B cell (primary cell): ENCODE data around the gene MTCL1. TPM values are rescaled to one million over a fixed set of nuclear protein-coding genes. Genes with fewer than 3 reads are reported as not detected.

ENCODE experiments used
- ATAC-seq: fragments of 200-7000 bp; cut with Tn5 transposase; one replicate; pipeline ENCODE4 v1.10.0; 2021; ENCODE audit warnings: low read depth, mild to moderate bottlenecking, moderate number of reproducible peaks, moderate library complexity
- CTCF ChIA-PET: fragments of 350-600 bp; sonication (Branson Sonifier 250); formaldehyde crosslinking; loops from one replicate; lab custom pipeline; 2021; ENCODE audit warnings: antibody characterized with exemption, inconsistent platforms; lab: Charles Lee
- POLR2A ChIA-PET: fragments of 350-600 bp; sonication (Branson Sonifier 250); formaldehyde crosslinking; loops from one replicate; lab custom pipeline; 2021; ENCODE audit warnings: antibody characterized with exemption; lab: Charles Lee
- DNase-seq: peaks from one replicate; pipeline ENCODE4 v3.0.0; 2013
- H2AFZ ChIP-seq: 2 replicates; pipeline ENCODE4 v1.6.1; 2012; ENCODE audit warnings: mild to moderate bottlenecking, low read depth, low read length; ENCODE audit not compliant: insufficient read depth, poor library complexity, severe bottlenecking
- H3K27ac ChIP-seq, 2 donors: 1 replicate in 1 of 2; 2 replicates in 1 of 2; pipeline ENCODE4 v1.5.1; 2012 to 2013; ENCODE audit warnings: low read length in 2 of 2, mild to moderate bottlenecking in 2 of 2, moderate library complexity in 1 of 2
- H3K27me3 ChIP-seq, 4 experiments: fragments of 200-600 bp in 1 of 4; sonication (generic) in 1 of 4; replicated peaks in 1 of 4; 1 replicate in 2 of 4; 2 replicates in 2 of 4; pipeline versions ENCODE4 v1.6.1 to v1.7.0; 2013 to 2016; ENCODE audit warnings: low read length in 3 of 4, mild to moderate bottlenecking in 2 of 4, mixed read lengths in 1 of 4, moderate library complexity in 1 of 4; ENCODE audit not compliant: insufficient read depth in 4 of 4, control insufficient read depth in 3 of 4; ENCODE audit errors: control extremely low read depth in 1 of 4
- H3K36me3 ChIP-seq, 2 experiments: replicated peaks in 1 of 2; 1 replicate in 1 of 2; 2 replicates in 1 of 2; pipeline versions ENCODE4 v1.6.1 to v1.7.1; 2013; ENCODE audit warnings: low read length in 1 of 2; ENCODE audit not compliant: insufficient read depth in 2 of 2, control insufficient read depth in 1 of 2; ENCODE audit errors: control extremely low read depth in 1 of 2, extremely low read depth in 1 of 2
- H3K4me1 ChIP-seq, 2 donors: fragments of 200-600 bp in 1 of 2; sonication (generic) in 1 of 2; 1 replicate in 1 of 2; 2 replicates in 1 of 2; pipeline versions ENCODE4 v1.5.1 to v1.6.1; 2013 to 2017; ENCODE audit warnings: low read length in 2 of 2; ENCODE audit not compliant: control insufficient read depth in 2 of 2, insufficient read depth in 2 of 2
- H3K4me2 ChIP-seq: replicated peaks from 2 replicates; pipeline ENCODE3; 2012; ENCODE audit warnings: mild to moderate bottlenecking, low read depth, low read length; ENCODE audit not compliant: poor library complexity, severe bottlenecking
- H3K4me3 ChIP-seq, 5 experiments: fragments of 200-600 bp in 1 of 5; sonication (generic) in 1 of 5; 1 replicate in 3 of 5; 2 replicates in 2 of 5; pipeline versions ENCODE4 v1.5.1 to v1.7.0; 2011 to 2016; ENCODE audit warnings: low read length in 4 of 5, mild to moderate bottlenecking in 4 of 5, low read depth in 2 of 5, control low read depth in 1 of 5, moderate library complexity in 1 of 5; ENCODE audit not compliant: insufficient read depth in 1 of 5; ENCODE audit errors: control extremely low read depth in 1 of 5, extremely low read depth in 1 of 5
- H3K79me2 ChIP-seq: fragments of 200-600 bp; sonication (generic); one replicate; pipeline ENCODE4 v1.6.0; 2016; ENCODE audit warnings: low read length; ENCODE audit not compliant: control insufficient read depth, insufficient read depth
- H3K9ac ChIP-seq: fragments of 200-600 bp; sonication (generic); 2 replicates; pipeline ENCODE4 v1.6.1; 2017; ENCODE audit warnings: mild to moderate bottlenecking, low read length, moderate library complexity
- H3K9me3 ChIP-seq, 3 donors: one replicate each; pipeline versions ENCODE4 v1.6.1 to v1.7.1; 2013; ENCODE audit warnings: low read length in 2 of 3; ENCODE audit not compliant: control insufficient read depth in 2 of 3, insufficient read depth in 1 of 3; ENCODE audit errors: control extremely low read depth in 1 of 3
- H4K20me1 ChIP-seq: 2 replicates; pipeline ENCODE4 v1.6.0; 2012; ENCODE audit warnings: mild to moderate bottlenecking, low read length; ENCODE audit not compliant: insufficient read depth, control insufficient read depth, poor library complexity, severe bottlenecking
- H3K27ac Mint-ChIP-seq: one replicate; pipeline ENCODE4 v1.8.0; 2021; ENCODE audit warnings: mixed read lengths
- H3K27me3 Mint-ChIP-seq: one replicate; pipeline ENCODE4 v1.8.0; 2021; ENCODE audit warnings: mixed read lengths
- H3K4me1 Mint-ChIP-seq: one replicate; pipeline ENCODE4 v1.8.0; 2021; ENCODE audit warnings: mixed read lengths
- H3K4me3 Mint-ChIP-seq: one replicate; pipeline ENCODE4 v1.8.0; 2021; ENCODE audit warnings: mixed read lengths
- H3K9me3 Mint-ChIP-seq: one replicate; pipeline ENCODE4 v1.8.0; 2022; ENCODE audit warnings: mixed read lengths; ENCODE audit not compliant: insufficient read depth
- CTCF ChIP-seq: fragments of 200-600 bp; IDR thresholded peaks from one replicate; pipeline ENCODE4 v1.8.0; 2022; ENCODE audit warnings: antibody characterized with exemption, mild to moderate bottlenecking
- EZH2 ChIP-seq: IDR thresholded peaks from 2 replicates; pipeline ENCODE4 v1.6.1; 2012; ENCODE audit warnings: borderline replicate concordance, low read depth, mild to moderate bottlenecking, moderate library complexity, low read length; ENCODE audit not compliant: insufficient read depth, poor library complexity, severe bottlenecking
- WGBS: methylation state at CpG from one replicate; pipeline ENCODE4 v1.1.5; 2013; ENCODE audit warnings: missing lambda C conversion rate; ENCODE audit not compliant: insufficient coverage; 5-methylcytosine and 5-hydroxymethylcytosine counted together
- intact Hi-C: fragments of 100-400 bp; cut with micrococcal nuclease; formaldehyde crosslinking; loops from one replicate; pipeline ENCODE4 v1.10.0; 2022
- polyA plus RNA-seq: library from polyadenylated mRNA; depleted of rRNA; stranded (reverse); fragments of >200 nt; gene quantifications from 2 replicates; pipeline ENCODE4 v1.2.3, GENCODE V29; 2012
- total RNA-seq, 2 donors: library from RNA; stranded (reverse); fragments of 120-200 nt in 1 of 2; gene quantifications; 1 replicate in 1 of 2; 2 replicates in 1 of 2; pipeline versions ENCODE4 v1.2.3 to v1.2.4, GENCODE V29; 2013 to 2022

The MTCL1 gene
- total and polyA plus RNA-seq, 2 donors (not counting 1 experiment from before 2014, with no cell fraction given): 2.7 to 5.8 TPM

DNA sequence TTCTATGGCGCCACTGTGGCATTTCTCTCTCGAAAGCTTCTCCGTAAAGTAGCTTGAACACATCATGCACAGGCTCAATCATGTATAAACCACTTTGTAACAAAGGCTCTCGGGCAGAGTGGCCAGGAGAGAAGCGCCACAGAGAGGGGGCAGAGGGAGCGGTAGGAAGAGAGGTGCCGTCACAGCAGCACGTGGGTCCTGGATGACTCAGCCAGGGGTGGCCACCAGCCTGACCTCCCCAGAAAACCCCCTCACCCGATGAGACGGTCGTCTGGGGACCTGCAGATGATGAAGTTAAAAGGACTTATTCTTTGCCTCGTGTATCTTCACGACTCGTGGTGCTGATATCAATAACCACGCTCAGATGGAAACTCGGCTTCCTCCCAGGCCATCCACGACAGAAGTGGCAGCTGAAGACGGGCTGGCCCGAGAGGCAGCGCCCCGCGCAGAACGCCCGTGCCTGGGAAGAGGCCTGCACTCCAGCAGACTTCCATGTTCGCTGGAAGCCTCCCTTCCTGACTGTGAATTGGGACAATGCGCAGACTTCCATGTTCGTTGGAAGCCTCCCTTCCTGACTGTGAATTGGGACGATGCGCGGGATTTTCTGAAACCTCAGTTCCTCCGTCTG, 46.4 kb upstream of the MTCL1 start:
- Histone ChIP-seq H4K20me1 (no peaks in the 10 kb centered on the region), H3K4me3 (no peak overlapping the region), H3K9me3 (no peaks in the 10 kb centered on the region), H3K79me2 (no peaks in the 10 kb centered on the region), H3K27ac (no peak overlapping the region), H3K27me3 (peaks cover 0 to 8% (median 3%) of the 10 kb centered on the region in 4 experiments), H2AFZ (no peak overlapping the region), H3K9ac (no peak overlapping the region), H3K36me3 (no peaks in the 10 kb centered on the region), H3K4me1 (peaks cover 8 to 10% of the 10 kb centered on the region in 2 donors), H3K4me2 (no peak overlapping the region)
- CTCF ChIA-PET: interaction anchor here (0.7 to 15.3 kb wide), 2 partner anchors 9 to 326 kb away, joined by 3 to 283 read pairs; no protein-coding TSS in a partner anchor
- ATAC-seq: no peak
- peaks cover 9% of the 10 kb centered on the region for H3K4me1 Mint-ChIP-seq
- POLR2A ChIA-PET: interaction anchor here (0.6 kb wide), 1 partner anchor 1310 kb away, joined by 3 read pairs; no protein-coding TSS in a partner anchor
- H3K9me3 Mint-ChIP-seq: no peaks in the 10 kb centered on the region
- H3K27me3 Mint-ChIP-seq: peaks cover 4% of the 10 kb centered on the region
- TF ChIP-seq EZH2 (no peak), CTCF (no peak)
- WGBS: 94% methylated on average over 21 of the region's 31 CpGs
- intact Hi-C loops: loop anchor here (10.0 kb wide), 1 partner anchor 856 kb away; no protein-coding TSS in a partner anchor
- H3K27ac Mint-ChIP-seq: no peak overlapping the region
- H3K4me3 Mint-ChIP-seq: no peak overlapping the region
- no peak for DNase-seq

DNA sequence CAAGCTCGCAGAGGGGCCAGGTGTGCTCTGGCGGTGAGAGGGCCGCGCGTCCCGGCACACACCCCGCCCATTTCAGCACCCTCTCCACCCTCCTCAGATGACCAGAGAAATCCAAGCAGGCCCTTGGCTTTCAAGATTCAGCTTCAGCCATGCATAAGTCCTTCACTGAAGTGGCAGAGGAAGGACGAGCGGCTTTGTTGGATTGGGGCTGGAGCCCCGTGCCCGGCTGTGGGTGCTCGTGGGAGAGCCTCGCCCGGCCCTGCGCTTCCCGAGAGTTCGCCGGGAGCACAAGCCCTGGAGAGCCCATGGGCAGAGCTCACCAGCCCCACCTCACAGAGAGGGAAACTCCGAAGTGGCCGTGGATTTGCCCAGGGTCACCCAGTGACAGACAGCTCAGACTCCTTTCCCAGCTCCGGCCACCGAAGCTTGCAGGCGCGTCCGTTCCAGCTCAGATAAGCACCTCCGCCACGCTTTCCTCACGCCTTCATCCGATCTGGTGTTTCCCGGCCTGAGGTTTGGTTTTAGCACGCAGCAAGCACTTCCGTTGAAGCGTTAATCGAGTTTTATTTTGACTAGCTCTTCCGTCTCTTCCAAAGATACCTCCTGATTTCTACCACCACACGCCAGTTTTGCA, 45.6 kb upstream of the MTCL1 start:
- Mint-ChIP-seq H3K4me3 (no peak overlapping the region), H3K4me1 (peaks cover 9% of the 10 kb centered on the region), H3K27me3 (peaks cover 4% of the 10 kb centered on the region)

More for the DNA sequence above, 45.6 kb upstream of the MTCL1 start:
- no peaks in the 10 kb centered on the region for H3K36me3 ChIP-seq
- 96% methylated on average over 31 of the region's 36 CpGs for WGBS
- H3K79me2 ChIP-seq: no peaks in the 10 kb centered on the region
- no peaks in the 10 kb centered on the region for H3K9me3 ChIP-seq
- DNase-seq (no peak), ATAC-seq (no peak)
- H3K4me3 ChIP-seq: no peak overlapping the region
- peaks cover 8 to 10% of the 10 kb centered on the region in 2 donors for H3K4me1 ChIP-seq
- ChIA-PET POLR2A (no interaction called here), CTCF (interaction anchor here (0.7 to 15.3 kb wide), 3 partner anchors 7 to 325 kb away, joined by 3 to 283 read pairs (median 5); no protein-coding TSS in a partner anchor)
- H3K4me2 ChIP-seq: no peak overlapping the region
- H4K20me1 ChIP-seq: no peaks in the 10 kb centered on the region
- Mint-ChIP-seq H3K9me3 (no peaks in the 10 kb centered on the region), H3K27ac (no peak overlapping the region)
- no peak overlapping the region for H3K9ac ChIP-seq
- intact Hi-C loops: loop anchor here (10.0 kb wide), 1 partner anchor 855 kb away; no protein-coding TSS in a partner anchor
- H2AFZ ChIP-seq: no peak overlapping the region
- no peak for TF ChIP-seq CTCF
- no peak overlapping the region for H3K27ac ChIP-seq
- peaks cover 0 to 8% (median 3%) of the 10 kb centered on the region in 4 experiments for H3K27me3 ChIP-seq
